ENCODE results near the gene OR56B1. TPM values are rescaled to one million over a fixed set of nuclear protein-coding genes. Genes with fewer than 3 reads are reported as not detected.

OR56B1 gene
- total RNA-seq, 1 donor from 2014 or later, result not detected

GRCh38 chr11:5727691-5728090 lies 8.6 kb upstream of the OR56B1 start:
- DNase-seq (ENCODE audit: low read depth), result no peak

GRCh38 chr11:5737091-5737490 lies 843 bp downstream of the OR56B1 start:
- peak; percentile 40 for DNase-seq (ENCODE audit: low read depth)

- DNase-seq (ENCODE audit: low read depth), result no peak
These were observed 1.6 kb downstream of the OR56B1 start for GRCh38 chr11:5737670-5738392.

- no peak for DNase-seq (ENCODE audit: low read depth)
These were observed 2.2 kb downstream of the OR56B1 start for GRCh38 chr11:5738431-5738830.

GRCh38 chr11:5746614-5747013 lies 10.4 kb downstream of the OR56B1 start:
- no peak for DNase-seq (ENCODE audit: low read depth)

- DNase-seq (ENCODE audit: low read depth), result no peak
These were observed 13.6 kb downstream of the OR56B1 start for GRCh38 chr11:5749836-5750235.

GRCh38 chr11:5753943-5754342 lies 17.7 kb downstream of the OR56B1 start, which contains the start of gene OR52N4:
Gene OR52N4 (plus strand): TSS chr11:5754243. CDS start chr11:5754741, 498 bp downstream.
- no peak for DNase-seq (ENCODE audit: low read depth)

- DNase-seq (ENCODE audit: low read depth), result peak; percentile 2
These were observed 30.8 kb downstream of the OR56B1 start for GRCh38 chr11:5767056-5767455.

GRCh38 chr11:5783255-5783654 lies 47.0 kb downstream of the OR56B1 start, which contains the start of gene OR52N5:
Gene OR52N5 (minus strand): TSS chr11:5783355. CDS start chr11:5778634, 4,721 bp downstream.
- DNase-seq (ENCODE audit: low read depth), result no peak

Other genes with a start within 250 kb of the OR56B1 start
- gene OR52D1, start 247.8 kb upstream of the OR56B1 start, total RNA-seq, result not detected in 2 replicates
- gene UBQLN3, start 226.5 kb upstream of the OR56B1 start, total RNA-seq, result 0.05 and 0.16 TPM in 2 replicates
- 0.32 and 0.42 TPM in 2 replicates for gene UBQLNL, start 219.7 kb upstream of the OR56B1 start, total RNA-seq
- not detected in 2 replicates for gene OR52H1, start 187.9 kb upstream of the OR56B1 start, total RNA-seq
- not detected in 2 replicates for gene OR52B6, start 155.6 kb upstream of the OR56B1 start, total RNA-seq
- 0.31 and 0.40 TPM in 2 replicates for gene TRIM6, start 139.8 kb upstream of the OR56B1 start, total RNA-seq
- 2.7 and 4.4 TPM in 2 replicates for gene TRIM34, start 111.4 kb upstream of the OR56B1 start, total RNA-seq
- 36.3 and 45.8 TPM in 2 replicates for gene TRIM5, start 51.4 kb upstream of the OR56B1 start, total RNA-seq
- 61.0 and 81.6 TPM in 2 replicates for gene TRIM22, start 46.7 kb upstream of the OR56B1 start, total RNA-seq
- not detected in 2 replicates for gene OR52N4, start 17.8 kb downstream of the OR56B1 start, total RNA-seq
- not detected in 2 replicates for gene OR52N5, start 46.9 kb downstream of the OR56B1 start, total RNA-seq
- gene OR52N1, start 54.8 kb downstream of the OR56B1 start, total RNA-seq, result not detected in 2 replicates
- not detected in 2 replicates for gene OR52N2, start 72.5 kb downstream of the OR56B1 start, total RNA-seq
- gene OR52E6, start 105.4 kb downstream of the OR56B1 start, total RNA-seq, result not detected in 2 replicates
- gene OR52E8, start 121.2 kb downstream of the OR56B1 start, total RNA-seq, result not detected in 2 replicates
- not detected in 2 replicates for gene OR52E4, start 144.2 kb downstream of the OR56B1 start, total RNA-seq
- not detected in 2 replicates for gene OR52E5, start 156.8 kb downstream of the OR56B1 start, total RNA-seq
- gene OR56A3, start 205.8 kb downstream of the OR56B1 start, total RNA-seq, result not detected in 2 replicates
- not detected in 2 replicates for gene OR56A5, start 232.0 kb downstream of the OR56B1 start, total RNA-seq

Measured in myocyte (in vitro differentiated cells).